Measurements from ENCODE around the gene MTUS2.

Gene MTUS2

GRCh38 chr13:28859069-28859468, 38.9 kb downstream of the MTUS2 start:
- no peak for DNase-seq (ENCODE audit: low spot score)

GRCh38 chr13:28859717-28860116, 39.6 kb downstream of the MTUS2 start:
- DNase-seq (ENCODE audit: low spot score), result no peak

- no peak for DNase-seq (ENCODE audit: low spot score)
These were observed 44.4 kb downstream of the MTUS2 start for GRCh38 chr13:28864544-28864943.

GRCh38 chr13:28865149-28865744, 45.1 kb downstream of the MTUS2 start:
- DNase-seq (ENCODE audit: low spot score), result no peak

- DNase-seq (ENCODE audit: low spot score), result no peak
These were observed 45.8 kb downstream of the MTUS2 start for GRCh38 chr13:28865951-28866350.

GRCh38 chr13:28866932-28867331, 46.8 kb downstream of the MTUS2 start:
- DNase-seq (ENCODE audit: low spot score), result no peak

- no peak for DNase-seq (ENCODE audit: low spot score)
These were observed 47.4 kb downstream of the MTUS2 start for GRCh38 chr13:28867564-28867963.

- no peak for DNase-seq (ENCODE audit: low spot score)
These were observed 52.5 kb downstream of the MTUS2 start for GRCh38 chr13:28872427-28873176.

GRCh38 chr13:28875846-28876615, 55.9 kb downstream of the MTUS2 start:
- no peak for DNase-seq (ENCODE audit: low spot score)

GRCh38 chr13:28877408-28877807, 57.3 kb downstream of the MTUS2 start:
- no peak for DNase-seq (ENCODE audit: low spot score)

- DNase-seq (ENCODE audit: low spot score), result no peak
These were observed 65.0 kb downstream of the MTUS2 start for GRCh38 chr13:28885181-28885580.

- no peak for DNase-seq (ENCODE audit: low spot score)
These were observed 69.1 kb downstream of the MTUS2 start for GRCh38 chr13:28889086-28889732.

GRCh38 chr13:28890712-28891111, 70.6 kb downstream of the MTUS2 start:
- DNase-seq (ENCODE audit: low spot score), result no peak

GRCh38 chr13:28918030-28918429, 97.9 kb downstream of the MTUS2 start:
- DNase-seq (ENCODE audit: low spot score), result no peak

GRCh38 chr13:28922341-28922740, 102.2 kb downstream of the MTUS2 start:
- no peak for DNase-seq (ENCODE audit: low spot score)

GRCh38 chr13:28935104-28935503, 115.0 kb downstream of the MTUS2 start:
- no peak for DNase-seq (ENCODE audit: low spot score)

- DNase-seq (ENCODE audit: low spot score), result no peak
These were observed 122.8 kb downstream of the MTUS2 start for GRCh38 chr13:28942906-28943305.

- DNase-seq (ENCODE audit: low spot score), result no peak
These were observed 133.7 kb downstream of the MTUS2 start for GRCh38 chr13:28953714-28954418.

- DNase-seq (ENCODE audit: low spot score), result no peak
These were observed 134.2 kb downstream of the MTUS2 start for GRCh38 chr13:28954419-28954725.

- no peak for DNase-seq (ENCODE audit: low spot score)
These were observed 134.7 kb downstream of the MTUS2 start for GRCh38 chr13:28954810-28955209.

- no peak for DNase-seq (ENCODE audit: low spot score)
These were observed 135.3 kb downstream of the MTUS2 start for GRCh38 chr13:28955264-28955966.

- no peak for DNase-seq (ENCODE audit: low spot score)
These were observed 137.9 kb downstream of the MTUS2 start for GRCh38 chr13:28958018-28958417.

Data from CD4-positive, alpha-beta T cell treated with Interleukin-2 at 100 ng/mL for 4 hours (primary cell).